ENCODE measurements around the gene SHOC2.

DNA sequence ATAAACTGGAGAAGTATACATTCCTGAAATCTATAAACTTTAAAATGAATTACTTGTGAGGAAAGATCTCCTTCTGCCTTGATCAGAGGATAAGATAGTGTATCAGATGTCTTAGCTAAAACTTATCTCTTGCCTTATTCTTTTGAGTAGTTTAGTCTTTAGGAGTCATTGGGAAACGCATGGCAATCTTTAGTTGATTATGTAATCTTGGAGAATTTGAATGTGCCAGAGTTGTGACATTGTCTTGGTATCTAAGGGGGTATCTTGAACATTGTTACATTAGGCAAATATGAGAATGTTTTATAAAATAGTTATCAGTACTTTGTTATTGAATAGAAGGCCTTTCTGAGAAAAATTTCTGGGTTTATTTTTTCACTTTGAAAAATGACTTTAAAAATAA lies 95.8 kb downstream of the SHOC2 start:
- TF ChIP-seq CTCF (conservative IDR thresholded peaks at IDR 0.05 in 1 of 2, IDR thresholded peaks at IDR 0.05 in 1 of 2; ENCODE audit: extremely low read depth in 1 of 2, insufficient read depth in 1 of 2, low read depth in 1 of 2, low read length in 2 of 2) (no peak), EZH2 (IDR thresholded peaks at IDR 0.05; ENCODE audit: borderline replicate concordance, low read length) (no peak)
